ENCODE data around the gene AMOT.
A peak's percentile ranks its signal among the peaks of the same experiment; 100 is the strongest.

The AMOT gene

GRCh38 chrX:112800971-112801775, 39.5 kb downstream of the AMOT start:
- DNase-seq (ENCODE audit: low spot score) = no peak

GRCh38 chrX:112799425-112799824, 41.2 kb downstream of the AMOT start:
- no peak for DNase-seq (ENCODE audit: low spot score)

- DNase-seq (ENCODE audit: low spot score) = no peak
These were observed 41.9 kb downstream of the AMOT start for GRCh38 chrX:112798736-112799135.

- DNase-seq (ENCODE audit: low spot score) = no peak
These were observed 50.7 kb downstream of the AMOT start for GRCh38 chrX:112789931-112790330.

GRCh38 chrX:112786076-112786475, 54.6 kb downstream of the AMOT start:
- DNase-seq (ENCODE audit: low spot score) = no peak

GRCh38 chrX:112785344-112785743, 55.3 kb downstream of the AMOT start:
- DNase-seq (ENCODE audit: low spot score) = no peak

GRCh38 chrX:112784692-112785091, 55.9 kb downstream of the AMOT start:
- DNase-seq (ENCODE audit: low spot score) = no peak

GRCh38 chrX:112779139-112779538, 61.5 kb downstream of the AMOT start:
- DNase-seq (ENCODE audit: low spot score) = peak; percentile 11

- no peak for DNase-seq (ENCODE audit: low spot score)
These were observed 65.9 kb downstream of the AMOT start for GRCh38 chrX:112774651-112775293.

- DNase-seq (ENCODE audit: low spot score) = no peak
These were observed 66.5 kb downstream of the AMOT start for GRCh38 chrX:112774142-112774541.

- no peak for DNase-seq (ENCODE audit: low spot score)
These were observed 71.6 kb downstream of the AMOT start for GRCh38 chrX:112769034-112769433.

GRCh38 chrX:112768563-112768962, 72.1 kb downstream of the AMOT start:
- no peak for DNase-seq (ENCODE audit: low spot score)

GRCh38 chrX:112766774-112767173, 73.9 kb downstream of the AMOT start:
- no peak for DNase-seq (ENCODE audit: low spot score)

- DNase-seq (ENCODE audit: low spot score) = no peak
These were observed 79.1 kb downstream of the AMOT start for GRCh38 chrX:112761242-112762207.

GRCh38 chrX:112760697-112761096, 79.9 kb downstream of the AMOT start:
- DNase-seq (ENCODE audit: low spot score) = no peak

- DNase-seq (ENCODE audit: low spot score) = no peak
These were observed 80.7 kb downstream of the AMOT start for GRCh38 chrX:112759966-112760365.

- DNase-seq (ENCODE audit: low spot score) = no peak
These were observed 81.1 kb downstream of the AMOT start for GRCh38 chrX:112759512-112759911.

GRCh38 chrX:112757946-112758345, 82.7 kb downstream of the AMOT start:
- no peak for DNase-seq (ENCODE audit: low spot score)

GRCh38 chrX:112753116-112753515, 87.5 kb downstream of the AMOT start:
- no peak for DNase-seq (ENCODE audit: low spot score)

- no peak for DNase-seq (ENCODE audit: low spot score)
These were observed 89.6 kb downstream of the AMOT start for GRCh38 chrX:112751076-112751475.

- DNase-seq (ENCODE audit: low spot score) = no peak
These were observed 93.6 kb downstream of the AMOT start for GRCh38 chrX:112746812-112747595.
